Thyroid gland (tissue), 4 donors: ENCODE results near the gene ZPBP2. TPM values are rescaled to one million over a fixed set of nuclear protein-coding genes. Genes with fewer than 3 reads are reported as not detected.
A peak's percentile ranks its signal among the peaks of the same experiment; 100 is the strongest.
"Not testable (repeated sequence)": the region's sequence is repeated elsewhere in the genome, so short reads cannot be mapped to it uniquely, and the experiment has no call there.

Experiments used
- DNase-seq, 2 donors: peaks; one replicate each; pipeline ENCODE4 v3.0.0-alpha.2; 2019
- H3K27ac ChIP-seq, 3 donors: fragments of 200-600 bp; sonication (generic); 1 replicate in 2 of 3; 2 replicates in 1 of 3; pipeline ENCODE4 v1.5.1; 2016 to 2019; ENCODE audit warnings: mild to moderate bottlenecking in 1 of 3, moderate library complexity in 1 of 3
- H3K27me3 ChIP-seq: fragments of 200-600 bp; sonication (generic); one replicate; pipeline ENCODE4 v1.5.1; 2019
- H3K36me3 ChIP-seq, 2 donors: fragments of 200-600 bp; sonication (generic); one replicate each; pipeline ENCODE4 v1.5.1; 2016 to 2019
- H3K4me1 ChIP-seq, 2 donors: fragments of 200-600 bp; sonication (generic); one replicate each; pipeline ENCODE4 v1.5.1; 2017 to 2019
- H3K4me3 ChIP-seq, 3 donors: fragments of 200-600 bp; sonication (generic); replicated peaks in 1 of 3; 1 replicate in 2 of 3; 2 replicates in 1 of 3; pipeline ENCODE4 v1.5.1; 2016; ENCODE audit warnings: mild to moderate bottlenecking in 1 of 3
- H3K9me3 ChIP-seq: fragments of 200-600 bp; sonication (generic); one replicate; pipeline ENCODE4 v1.5.1; 2017
- POLR2A ChIP-seq, 2 donors: fragments of 450-650 bp; IDR thresholded peaks; one replicate each; pipeline ENCODE4 v1.6.1; 2017; ENCODE audit warnings: antibody characterized with exemption in 2 of 2, mild to moderate bottlenecking in 2 of 2, moderate library complexity in 1 of 2
- WGBS, 2 donors: methylation state at CpG; one replicate each; pipeline ENCODE4 v1.1.5; 2017; 5-methylcytosine and 5-hydroxymethylcytosine counted together
- intact Hi-C: fragments of 100-400 bp; cut with DNase I; formaldehyde crosslinking; loops from one replicate; pipeline ENCODE4 v1.15.1; 2023
- total RNA-seq, 4 donors: library from RNA; depleted of rRNA; stranded (reverse); fragments of >200 nt; gene quantifications; one replicate each; pipeline ENCODE4 v1.2.3, GENCODE V29; 2016
- TF ChIP-seq, protein P1 (sequence below), 6 experiments: fragments of 200-600 bp in 3 of 6; fragments of 450-650 bp in 3 of 6; sonication (generic) in 3 of 6; IDR thresholded peaks; one replicate each; pipeline ENCODE4 v1.5.1; 2016 to 2019; ENCODE audit warnings: antibody characterized with exemption in 6 of 6, mild to moderate bottlenecking in 2 of 6, inconsistent platforms in 1 of 6, moderate library complexity in 1 of 6

Gene ZPBP2
- total RNA-seq, 4 donors from 2014 or later: 0.40 TPM; not detected in 3

DNA sequence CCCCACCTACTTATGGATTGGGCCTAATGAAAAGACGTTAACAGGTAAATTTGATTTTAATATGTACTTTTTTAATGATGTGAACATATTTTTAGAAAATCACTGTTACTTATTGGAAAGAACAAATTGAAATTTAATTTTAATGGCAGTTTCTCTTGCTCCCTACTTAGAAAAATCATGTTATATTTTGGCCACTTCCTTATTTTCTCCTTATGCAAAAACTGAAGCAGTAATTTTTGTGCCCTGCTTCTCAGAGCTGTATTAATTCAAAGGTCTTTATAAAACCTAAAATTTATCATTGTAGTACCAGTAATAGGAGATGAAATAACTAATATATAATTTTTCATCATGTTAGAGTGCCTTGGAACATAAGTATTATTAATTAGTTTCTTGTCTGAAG is 2.8 kb downstream of the ZPBP2 start:
- intact Hi-C loops: loop anchor here (10.0 kb wide), 1 partner anchor 104 kb away; no protein-coding TSS in a partner anchor
- Histone ChIP-seq H3K27me3 (no peaks in the 10 kb centered on the region), H3K4me3 (no peak overlapping the region), H3K36me3 (no peaks in the 10 kb centered on the region), H3K4me1 (no peaks in the 10 kb centered on the region), H3K27ac (no peak overlapping the region), H3K9me3 (no peaks in the 10 kb centered on the region)
- no peak for DNase-seq
- 91 to 94% methylated on average over 1 of the region's 1 CpG for WGBS, 2 donors
- TF ChIP-seq, protein P1, sequence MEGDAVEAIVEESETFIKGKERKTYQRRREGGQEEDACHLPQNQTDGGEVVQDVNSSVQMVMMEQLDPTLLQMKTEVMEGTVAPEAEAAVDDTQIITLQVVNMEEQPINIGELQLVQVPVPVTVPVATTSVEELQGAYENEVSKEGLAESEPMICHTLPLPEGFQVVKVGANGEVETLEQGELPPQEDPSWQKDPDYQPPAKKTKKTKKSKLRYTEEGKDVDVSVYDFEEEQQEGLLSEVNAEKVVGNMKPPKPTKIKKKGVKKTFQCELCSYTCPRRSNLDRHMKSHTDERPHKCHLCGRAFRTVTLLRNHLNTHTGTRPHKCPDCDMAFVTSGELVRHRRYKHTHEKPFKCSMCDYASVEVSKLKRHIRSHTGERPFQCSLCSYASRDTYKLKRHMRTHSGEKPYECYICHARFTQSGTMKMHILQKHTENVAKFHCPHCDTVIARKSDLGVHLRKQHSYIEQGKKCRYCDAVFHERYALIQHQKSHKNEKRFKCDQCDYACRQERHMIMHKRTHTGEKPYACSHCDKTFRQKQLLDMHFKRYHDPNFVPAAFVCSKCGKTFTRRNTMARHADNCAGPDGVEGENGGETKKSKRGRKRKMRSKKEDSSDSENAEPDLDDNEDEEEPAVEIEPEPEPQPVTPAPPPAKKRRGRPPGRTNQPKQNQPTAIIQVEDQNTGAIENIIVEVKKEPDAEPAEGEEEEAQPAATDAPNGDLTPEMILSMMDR (IDR thresholded peaks at IDR 0.05): no peak
- no peak for TF ChIP-seq POLR2A (IDR thresholded peaks at IDR 0.05)

DNA sequence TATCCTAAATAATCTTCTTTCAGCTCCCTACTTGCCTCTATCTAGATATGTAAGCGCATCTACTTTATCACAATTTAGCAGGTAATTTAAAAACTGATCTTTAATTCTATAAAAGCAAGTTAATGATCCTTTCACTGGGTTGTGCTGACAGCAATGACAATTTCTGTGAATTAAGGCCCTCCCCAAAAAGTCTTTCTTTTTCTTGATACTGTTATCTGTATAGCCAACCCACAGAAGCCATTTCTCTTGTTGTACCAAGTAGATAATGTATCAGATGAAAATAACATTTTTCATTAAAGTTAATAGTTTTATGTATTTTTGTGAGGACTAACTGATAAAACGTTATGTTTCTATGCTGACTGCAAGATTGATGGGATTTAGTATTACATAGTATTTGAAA is 3.8 kb downstream of the ZPBP2 start:
- 77 to 87% methylated on average over 2 of the region's 2 CpGs for WGBS, 2 donors
- no peaks in the 10 kb centered on the region for H3K9me3 ChIP-seq
- no peak overlapping the region for H3K4me3 ChIP-seq
- H3K27me3 ChIP-seq: no peaks in the 10 kb centered on the region
- H3K27ac ChIP-seq: no peak overlapping the region
- no peak for TF ChIP-seq POLR2A (IDR thresholded peaks at IDR 0.05)
- TF ChIP-seq, protein P1 (IDR thresholded peaks at IDR 0.05): no peak
- no peaks in the 10 kb centered on the region for H3K4me1 ChIP-seq
- intact Hi-C loops: loop anchor here (10.0 kb wide), 1 partner anchor 103 kb away; no protein-coding TSS in a partner anchor
- no peaks in the 10 kb centered on the region for H3K36me3 ChIP-seq
- no peak for DNase-seq

DNA sequence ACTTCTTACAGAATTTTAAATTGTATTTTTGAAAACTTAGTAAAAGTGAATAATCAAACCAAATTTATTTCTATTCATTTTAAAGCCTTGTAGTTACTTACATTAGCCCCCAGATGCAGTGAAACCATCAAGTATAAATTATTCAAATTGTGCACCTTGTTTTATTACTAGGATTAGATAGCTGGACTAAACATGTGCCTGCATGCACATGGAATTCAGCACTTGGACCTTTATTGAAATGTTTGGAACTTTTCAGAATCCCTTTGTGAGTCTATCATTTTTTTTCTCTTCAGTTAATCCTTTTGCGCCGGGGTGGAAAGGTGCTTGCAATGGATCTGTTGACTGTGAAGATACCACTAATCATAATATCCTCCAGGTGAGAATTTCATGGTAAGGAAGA is 4.7 kb downstream of the ZPBP2 start:
- intact Hi-C loops: loop anchor here (10.0 kb wide), 1 partner anchor 102 kb away; no protein-coding TSS in a partner anchor
- no peaks in the 10 kb centered on the region for H3K9me3 ChIP-seq
- no peak for DNase-seq
- no peak overlapping the region for H3K4me3 ChIP-seq
- H3K27me3 ChIP-seq: no peaks in the 10 kb centered on the region
- TF ChIP-seq, protein P1 (IDR thresholded peaks at IDR 0.05): peak in 2 of 6 experiments; percentile 54
- no peak for TF ChIP-seq POLR2A (IDR thresholded peaks at IDR 0.05)
- no peak overlapping the region for H3K27ac ChIP-seq
- H3K36me3 ChIP-seq: no peaks in the 10 kb centered on the region
- WGBS, 2 donors: 64 to 82% methylated on average over 2 of the region's 2 CpGs
- H3K4me1 ChIP-seq: no peaks in the 10 kb centered on the region

DNA sequence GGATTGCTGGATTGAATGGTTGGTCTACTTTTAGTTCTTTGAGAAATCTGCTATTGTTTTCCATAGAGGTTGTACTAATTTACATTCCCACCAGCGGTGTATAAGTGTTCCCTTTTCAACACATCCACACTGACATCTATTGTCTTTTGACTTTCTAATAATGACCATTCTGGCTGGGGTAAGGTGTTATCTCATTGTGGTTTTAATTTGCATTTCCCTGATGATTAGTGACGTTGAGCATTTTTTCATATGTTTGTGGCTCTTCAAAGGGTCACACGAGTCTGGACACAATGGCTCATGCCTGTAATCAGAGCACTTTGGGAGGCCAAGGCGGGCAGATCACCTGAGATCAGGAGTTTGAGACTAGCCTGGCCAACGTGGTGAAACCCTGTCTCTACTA is 18.1 kb downstream of the ZPBP2 start:
- intact Hi-C loops, H3K27me3 ChIP-seq, H3K4me1 ChIP-seq, H3K4me3 ChIP-seq, DNase-seq, H3K36me3 ChIP-seq, H3K9me3 ChIP-seq, H3K27ac ChIP-seq: not testable (repeated sequence)
- WGBS, 2 donors: 82 to 87% methylated on average over 5 of the region's 5 CpGs

DNA sequence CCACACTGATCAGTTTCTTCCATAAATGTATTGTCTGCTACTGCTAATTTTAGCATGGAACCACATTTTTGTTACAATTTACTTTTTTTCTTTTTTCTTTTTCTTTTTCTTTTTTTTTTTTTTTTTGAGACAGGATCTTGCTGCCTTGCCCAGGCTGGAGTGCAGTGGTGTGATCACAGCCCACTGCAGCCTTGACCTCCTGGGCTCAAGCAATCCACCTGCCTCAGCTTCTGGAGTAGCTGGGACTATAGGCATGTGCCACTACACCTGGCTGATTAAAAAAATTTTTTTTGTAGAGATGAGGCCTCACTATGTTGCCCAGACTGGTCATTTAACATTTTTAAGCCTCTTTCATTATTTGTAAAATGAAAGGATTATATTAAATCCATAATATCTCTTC is 19.1 kb downstream of the ZPBP2 start:
- no peak overlapping the region for H3K4me3 ChIP-seq
- no peak for TF ChIP-seq POLR2A (IDR thresholded peaks at IDR 0.05)
- TF ChIP-seq, protein P1 (IDR thresholded peaks at IDR 0.05): no peak
- no peaks in the 10 kb centered on the region for H3K36me3 ChIP-seq
- H3K4me1 ChIP-seq: no peaks in the 10 kb centered on the region
- no peaks in the 10 kb centered on the region for H3K27me3 ChIP-seq
- no peaks in the 10 kb centered on the region for H3K9me3 ChIP-seq
- intact Hi-C loops: no loop called here
- H3K27ac ChIP-seq: no peak overlapping the region
- no peak for DNase-seq

DNA sequence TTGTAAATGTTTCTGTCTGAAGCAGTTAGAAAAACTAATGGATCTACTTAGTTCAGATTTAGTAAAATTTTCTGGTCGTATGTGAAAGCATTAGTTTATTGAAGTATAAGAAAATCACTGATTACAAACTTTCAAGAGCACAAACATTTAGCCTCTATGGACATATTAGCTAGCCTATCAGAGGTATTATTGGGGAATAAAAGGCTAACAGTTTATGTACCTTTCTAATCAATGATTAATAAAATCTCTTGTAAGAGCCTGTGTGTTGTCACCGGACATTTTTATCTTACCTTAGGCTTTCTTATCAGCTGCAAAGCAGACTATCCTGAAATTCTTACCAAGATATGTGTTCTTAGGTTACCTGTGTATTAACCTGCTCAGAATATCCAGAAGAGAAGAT is 21.2 kb downstream of the ZPBP2 start:
- DNase-seq: no peak
- Histone ChIP-seq H3K4me1 (no peaks in the 10 kb centered on the region), H3K27me3 (no peaks in the 10 kb centered on the region), H3K4me3 (no peak overlapping the region), H3K9me3 (no peaks in the 10 kb centered on the region), H3K36me3 (no peaks in the 10 kb centered on the region), H3K27ac (no peak overlapping the region)
- WGBS, 2 donors: 42 to 89% methylated on average over 2 of the region's 2 CpGs
- TF ChIP-seq POLR2A (IDR thresholded peaks at IDR 0.05): no peak
- TF ChIP-seq, protein P1 (IDR thresholded peaks at IDR 0.05): no peak
- intact Hi-C loops: no loop called here
